Daoy (cell line): ENCODE measurements around the gene LMX1A. TPM values are rescaled to one million over a fixed set of nuclear protein-coding genes. Genes with fewer than 3 reads are reported as not detected.

ENCODE experiments used
- DNase-seq: peaks from one replicate; pipeline ENCODE4 v3.0.0-alpha.2; 2015; ENCODE audit warnings: low read depth
- total RNA-seq: library from RNA; depleted of rRNA; stranded (reverse); fragments of >200 nt; shearing (Covaris generic); gene quantifications from 2 replicates; pipeline ENCODE4 v1.2.3, GENCODE V29; 2014

Gene LMX1A
- total RNA-seq, 1 experiment from 2014 or later: not detected

DNA sequence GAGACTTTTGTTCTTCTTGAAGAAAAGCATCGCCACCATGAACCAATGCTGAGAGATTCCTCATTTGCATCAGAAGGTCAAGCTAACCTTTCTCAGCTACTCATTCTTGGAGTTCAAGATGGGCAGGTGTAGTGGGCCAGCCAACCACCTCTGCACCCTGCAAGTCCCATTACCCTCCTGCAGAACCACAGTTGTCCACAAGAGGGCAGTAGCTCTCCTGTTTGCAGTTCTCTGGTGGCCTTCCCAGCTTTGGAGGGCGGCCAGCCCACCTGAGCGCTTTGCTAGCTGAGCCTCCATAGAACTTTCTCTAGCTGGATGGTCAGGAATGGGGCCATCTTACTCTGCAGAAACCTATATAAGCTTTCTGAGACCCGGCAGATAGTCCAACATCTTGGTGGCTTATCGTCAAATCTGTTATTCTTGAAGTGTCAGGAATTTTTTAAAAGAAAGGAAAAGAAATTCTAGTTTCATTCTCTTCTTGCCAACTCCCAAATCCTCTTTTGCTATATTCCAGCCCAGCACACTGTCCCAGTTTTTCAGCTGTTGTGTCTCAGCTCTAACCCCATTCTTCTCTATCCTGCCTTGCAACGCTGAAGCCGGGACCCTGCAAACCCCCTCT is 11.0 kb upstream of the LMX1A start:
- DNase-seq: peak; percentile 80

DNA sequence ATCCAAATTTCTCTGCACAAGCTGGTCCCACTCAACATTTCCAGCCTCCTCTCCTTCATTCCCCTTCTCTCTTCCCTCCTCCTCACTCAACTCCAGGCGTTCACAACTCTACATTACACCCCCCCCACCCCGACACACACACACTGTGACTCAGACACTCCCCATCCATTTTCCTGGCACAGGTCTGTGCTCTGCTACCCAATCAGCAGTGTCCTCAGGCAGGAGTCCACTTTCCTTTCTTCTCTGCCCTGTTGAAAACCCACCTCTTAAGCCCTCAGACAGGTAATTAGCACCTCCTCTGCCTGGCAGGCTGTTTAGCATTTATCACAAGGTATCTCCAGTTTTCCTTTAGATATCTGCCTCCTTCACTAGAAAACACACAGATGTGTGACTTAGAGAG is 8.8 kb upstream of the LMX1A start:
- peak; percentile 73 for DNase-seq

- DNase-seq: peak; percentile 86
Measured at GRCh38 chr1:165364568-165365133, 8.1 kb upstream of the LMX1A start.

- no peak for DNase-seq
Measured at GRCh38 chr1:165356876-165357275, 361 bp upstream of the LMX1A start.

DNA sequence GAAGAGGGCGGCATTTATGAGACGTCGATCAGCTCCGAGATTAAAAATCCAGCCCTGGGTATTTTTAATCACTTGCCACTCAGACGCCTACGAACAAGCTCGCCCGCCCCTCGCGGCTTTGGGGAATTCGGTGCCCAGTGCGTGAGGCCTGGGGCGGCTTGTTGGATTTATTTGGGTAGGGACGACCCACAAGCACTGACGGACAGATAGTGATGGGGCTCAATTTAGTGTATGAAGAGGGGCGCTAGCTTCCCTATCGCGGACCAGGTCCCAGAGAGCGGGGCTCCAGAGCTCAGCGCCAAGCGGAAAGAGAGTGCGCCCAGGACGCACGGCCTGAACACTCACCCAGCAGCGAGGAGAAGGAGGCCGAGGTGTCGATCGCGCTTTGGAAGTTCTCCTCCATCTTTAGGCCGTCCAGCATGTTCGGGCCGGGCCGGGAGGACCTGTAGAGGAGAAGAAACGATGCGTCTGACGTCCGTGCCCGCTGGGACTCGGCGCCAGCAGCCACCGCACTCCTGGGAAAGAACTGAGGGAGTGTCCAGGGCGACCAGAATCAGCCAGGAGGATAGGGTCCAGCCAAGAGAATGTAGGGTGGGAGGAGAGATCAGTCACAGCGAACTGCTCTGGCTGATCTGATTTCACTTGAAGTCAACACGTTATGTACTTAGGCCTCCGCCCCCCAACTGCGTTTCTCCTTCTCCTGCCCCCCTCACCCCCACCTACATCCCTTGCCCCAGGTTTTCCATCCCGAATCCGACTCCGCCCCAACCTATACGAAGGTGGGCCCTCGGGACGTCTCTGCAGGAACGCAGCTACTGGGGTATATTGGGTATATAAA is 1.2 kb downstream of the LMX1A start:
- DNase-seq: peak; percentile 15

DNA sequence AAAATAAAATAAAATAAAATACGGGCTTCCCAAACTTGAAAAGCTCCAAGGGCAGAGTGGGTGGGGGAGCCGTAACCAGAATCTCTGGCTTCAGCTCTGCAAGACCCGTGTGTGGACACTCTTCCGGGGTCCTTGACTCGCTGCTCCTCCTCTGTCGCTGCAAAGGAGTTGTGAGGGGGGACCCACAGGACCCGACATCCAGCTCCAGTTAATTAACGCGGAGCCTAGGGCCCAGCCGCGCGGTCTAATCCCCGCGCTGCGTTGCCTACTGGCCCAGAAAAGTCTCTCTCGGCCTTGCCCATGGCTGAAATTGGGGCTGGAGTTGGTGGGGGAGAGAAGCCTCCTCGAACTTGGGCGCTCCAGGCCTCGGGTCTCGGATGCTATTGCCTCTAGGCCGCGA is 1.8 kb downstream of the LMX1A start:
- no peak for DNase-seq

DNA sequence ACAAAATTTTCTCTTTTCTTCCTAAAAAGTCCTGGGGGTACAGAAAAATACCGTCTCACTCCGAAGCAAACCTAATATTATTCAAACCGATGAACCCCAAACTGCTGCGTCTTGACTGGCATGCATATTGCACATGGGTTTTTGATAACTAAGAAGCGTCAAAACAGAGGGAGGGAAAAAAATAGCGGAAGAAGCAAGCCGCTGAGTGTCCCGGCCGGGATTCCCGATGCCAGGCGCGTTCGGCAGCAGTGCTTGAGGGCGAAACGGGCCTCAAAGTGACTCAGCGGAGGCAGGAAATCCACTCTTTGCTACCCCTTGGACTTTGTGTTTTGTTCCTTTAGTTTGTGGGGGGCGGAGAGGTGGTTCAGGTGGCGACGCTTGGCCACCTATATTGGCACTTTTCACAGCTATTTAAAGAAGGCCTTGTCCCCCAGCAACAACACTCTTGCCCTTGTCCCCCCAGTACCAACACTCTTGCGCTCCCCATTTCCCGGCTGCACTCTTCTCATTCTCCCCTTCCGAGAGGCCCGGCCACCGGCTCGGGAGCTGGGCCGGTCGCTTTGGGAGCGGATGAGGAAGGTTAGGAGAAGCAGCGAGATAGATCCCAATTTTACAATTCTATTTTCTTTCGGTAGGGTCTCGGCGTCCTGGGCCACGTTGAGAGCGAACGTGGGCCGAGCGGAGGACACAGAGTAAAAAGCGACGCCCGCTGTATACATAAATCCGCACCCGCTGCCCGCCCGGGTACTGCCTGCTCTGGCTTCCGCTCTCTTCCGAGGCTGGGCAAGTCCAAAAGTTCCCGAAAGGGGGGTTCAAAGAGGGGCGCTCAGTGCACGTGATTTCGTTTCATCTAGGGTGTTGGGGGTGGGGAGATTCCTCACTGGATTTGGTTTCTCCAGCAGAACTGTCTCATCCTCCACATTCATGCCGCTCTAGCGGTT is 2.5 kb downstream of the LMX1A start:
- DNase-seq: peak; percentile 76

GRCh38 chr1:165352442-165353293 is 3.8 kb downstream of the LMX1A start:
- peak; percentile 27 for DNase-seq

DNA sequence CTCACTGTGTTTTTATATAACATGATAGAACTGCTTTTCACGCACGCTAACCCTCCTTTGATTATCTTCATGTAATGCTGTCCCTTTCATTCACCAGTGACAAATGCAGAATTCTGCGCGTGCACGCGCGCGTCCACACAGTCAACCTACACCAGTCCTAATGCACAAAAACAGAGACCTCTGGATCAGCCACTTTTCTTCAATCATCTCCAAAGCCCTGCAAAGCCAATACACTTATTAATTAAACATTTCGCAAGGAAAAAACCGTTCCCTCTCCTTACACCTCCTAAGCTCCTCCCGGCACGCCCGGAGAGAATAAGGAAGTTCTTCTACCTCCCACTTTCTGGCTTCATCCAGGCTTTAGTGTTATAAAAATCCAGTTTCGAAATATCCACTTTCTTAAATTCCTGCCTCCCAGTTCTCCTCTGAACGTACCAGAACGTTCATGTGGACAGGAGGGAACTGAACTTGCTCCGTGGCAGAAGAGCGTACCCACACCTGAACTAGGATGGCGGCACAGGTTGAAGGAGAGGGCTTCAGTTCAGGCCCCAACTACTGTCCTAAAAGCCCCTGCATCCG is 4.6 kb downstream of the LMX1A start:
- no peak for DNase-seq

- DNase-seq: no peak
Measured at GRCh38 chr1:165350840-165351239, 5.7 kb downstream of the LMX1A start.

DNA sequence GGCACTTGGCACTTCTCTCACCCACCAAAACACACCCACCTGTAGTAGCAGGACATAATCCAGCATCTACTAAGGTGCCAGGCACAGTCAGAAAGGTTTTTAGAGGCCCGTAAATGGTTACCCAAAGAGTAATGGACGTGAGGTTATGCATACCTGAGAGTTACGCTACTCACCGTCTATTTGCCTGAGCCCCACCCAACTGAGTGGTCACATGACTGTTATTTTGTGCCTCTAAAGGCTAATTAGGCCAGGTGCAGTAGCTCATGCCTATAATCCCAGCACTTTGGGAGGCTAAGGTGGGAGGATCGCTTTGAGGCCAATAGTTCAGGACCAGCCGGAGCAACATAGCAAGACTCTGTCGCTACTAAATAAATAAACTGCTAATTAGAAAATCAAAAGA is 11.0 kb downstream of the LMX1A start:
- no peak for DNase-seq

GRCh38 chr1:165344736-165345135 is 11.8 kb downstream of the LMX1A start:
- no peak for DNase-seq

DNA sequence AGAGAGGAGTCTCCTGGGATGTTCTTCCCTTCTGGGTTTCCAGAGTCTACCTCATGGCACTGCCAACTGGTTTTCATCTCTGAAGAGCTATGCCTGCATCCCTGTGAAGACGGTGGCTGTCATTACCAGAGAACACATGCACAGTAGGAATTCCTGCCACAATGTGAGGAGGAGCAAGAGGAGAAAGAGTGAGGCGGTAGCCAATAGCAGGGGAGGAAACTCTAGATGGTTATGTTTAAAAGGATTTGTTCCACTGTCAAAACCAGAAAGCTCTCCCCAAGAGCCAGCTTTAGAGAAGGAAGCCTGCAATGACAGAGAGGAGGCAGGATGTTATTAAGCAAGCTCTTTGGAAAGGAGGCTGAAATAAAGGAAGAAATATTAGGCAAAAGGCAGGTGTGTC is 12.3 kb downstream of the LMX1A start:
- no peak for DNase-seq

DNA sequence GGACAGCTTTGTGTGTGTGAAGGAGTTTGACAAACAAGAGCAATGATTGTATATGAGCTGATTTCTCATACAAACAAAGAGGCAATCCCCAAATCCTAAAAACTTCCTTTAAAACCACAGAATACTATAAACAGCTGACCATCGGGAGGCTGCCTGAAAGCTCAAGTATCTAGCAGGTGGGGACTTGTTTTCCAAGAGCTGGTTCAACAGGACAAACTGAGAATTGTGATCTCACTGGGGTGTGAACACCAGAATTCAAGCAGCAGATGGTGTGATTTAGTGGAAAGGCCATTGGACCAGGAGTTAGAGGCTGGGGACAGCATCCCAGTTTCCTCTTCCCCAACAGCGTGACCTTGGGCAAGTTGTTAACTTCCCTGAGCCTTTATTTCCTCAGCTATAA is 13.9 kb downstream of the LMX1A start:
- DNase-seq: no peak

GRCh38 chr1:165342168-165342567 is 14.3 kb downstream of the LMX1A start:
- no peak for DNase-seq

- no peak for DNase-seq
Measured at GRCh38 chr1:165339164-165339563, 17.4 kb downstream of the LMX1A start.

- DNase-seq: no peak
Measured at GRCh38 chr1:165330483-165330882, 26.0 kb downstream of the LMX1A start.

GRCh38 chr1:165329104-165329503 is 27.4 kb downstream of the LMX1A start:
- DNase-seq: no peak

- DNase-seq: no peak
Measured at GRCh38 chr1:165328136-165328535, 28.4 kb downstream of the LMX1A start.

DNA sequence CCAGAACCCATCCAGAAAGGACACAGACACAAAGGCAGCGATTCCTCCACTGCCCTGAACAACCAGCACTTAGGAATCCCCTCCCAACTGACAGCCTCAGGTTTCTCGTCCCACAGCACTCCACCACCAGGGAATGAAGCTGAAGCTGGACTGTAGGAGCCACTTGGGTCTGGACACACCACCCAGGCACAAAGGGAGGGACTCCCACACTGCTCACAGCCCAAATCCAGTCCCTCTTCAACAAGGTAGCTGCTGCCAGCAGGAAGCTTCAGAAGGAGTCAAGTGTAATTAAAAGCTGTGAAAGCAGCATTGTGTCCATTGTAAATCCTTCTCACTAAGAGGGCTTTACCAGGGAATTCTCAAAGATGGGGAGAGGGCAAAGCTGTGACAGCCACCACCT is 29.0 kb downstream of the LMX1A start:
- DNase-seq: no peak
